Stimulated activated CD4-positive, alpha-beta T cell treated with anti-CD3 and anti-CD28 coated beads, TNF-alpha, amount 100 ng/mL, for 4 hours (primary cell): ENCODE data around the gene DNAAF8.

Source experiments
- DNase-seq, 3 experiments: peaks; one replicate each; pipeline ENCODE4 v3.0.0-alpha.2; 2020; ENCODE audit warnings: low read depth in 3 of 3

DNAAF8 gene

DNA sequence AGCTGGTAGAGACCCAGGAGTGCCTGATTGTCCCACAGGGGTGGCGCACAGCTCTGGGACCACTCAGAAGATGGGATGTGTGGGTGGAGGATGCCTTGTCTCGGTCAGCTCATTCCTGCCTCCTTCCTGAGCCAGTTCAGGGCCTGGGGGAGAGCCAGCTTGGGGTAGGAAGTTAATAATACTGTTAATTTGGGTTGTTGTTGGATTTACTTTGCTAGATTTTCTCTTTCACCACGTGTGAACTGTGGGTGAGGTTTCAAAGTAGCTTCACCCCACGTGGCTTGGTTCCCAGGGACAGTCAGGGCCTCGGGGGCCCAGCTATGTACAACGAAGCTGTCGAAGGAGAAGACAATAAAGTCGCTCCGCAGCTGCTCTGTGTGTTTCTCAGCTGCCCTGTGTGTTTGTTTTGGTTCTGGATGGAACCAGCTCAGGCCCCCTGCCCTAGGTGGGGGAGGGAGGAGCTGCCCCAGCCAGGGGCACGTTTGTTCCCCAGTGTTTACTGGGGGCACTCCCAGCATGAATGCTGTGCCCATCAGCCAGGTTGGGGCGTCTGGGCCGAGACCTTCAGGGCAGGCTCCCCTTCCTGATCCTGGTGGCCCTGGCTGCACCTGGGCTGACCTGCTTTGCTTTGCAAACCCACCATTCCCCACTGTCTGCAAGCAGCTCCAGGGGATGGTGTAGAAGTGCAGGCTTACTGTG is 38.7 kb upstream of the DNAAF8 start:
- no peak for DNase-seq

- DNase-seq: no peak
Observed at GRCh38 chr16:4696172-4696904, 38.0 kb upstream of the DNAAF8 start.

GRCh38 chr16:4696905-4697847 is 37.2 kb upstream of the DNAAF8 start:
- DNase-seq: no peak

- DNase-seq: no peak
Observed at GRCh38 chr16:4697848-4698291, 36.5 kb upstream of the DNAAF8 start.

DNA sequence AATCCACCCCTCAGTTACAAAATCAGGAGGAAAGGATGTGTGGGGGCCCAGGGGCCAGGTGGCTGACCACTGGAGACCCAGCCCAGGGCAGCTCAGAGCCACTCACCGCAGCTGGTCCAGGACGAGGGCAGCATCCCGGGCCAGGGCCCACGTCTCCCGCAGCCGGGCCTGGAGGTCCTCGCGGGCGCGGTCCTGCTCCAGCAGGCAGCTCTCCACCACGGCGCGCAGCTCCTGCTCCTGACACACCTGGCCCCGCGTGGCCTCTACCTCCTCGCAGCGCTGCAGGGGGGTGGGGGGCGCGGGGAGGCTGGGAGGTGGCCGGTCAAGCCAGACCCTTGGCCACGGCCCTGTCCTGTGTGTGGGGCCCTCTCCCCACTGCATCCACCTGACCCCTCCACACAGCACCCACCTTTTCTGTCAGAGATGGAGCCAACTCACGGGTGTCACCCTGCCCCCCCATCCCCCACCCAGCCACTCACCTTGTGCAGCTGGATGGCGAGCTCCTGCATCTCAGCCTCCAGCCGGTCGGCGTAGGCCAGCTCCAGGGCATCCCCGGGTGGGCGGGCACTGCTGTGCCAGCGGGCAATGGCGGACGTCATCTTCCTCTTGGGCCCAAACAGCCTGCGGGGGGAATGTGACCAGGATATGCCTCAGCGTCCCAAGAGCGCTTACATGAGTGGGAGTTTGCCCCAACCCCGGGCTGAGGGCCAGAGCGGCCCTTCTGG is 35.9 kb upstream of the DNAAF8 start:
- no peak for DNase-seq

GRCh38 chr16:4699046-4699556 is 35.2 kb upstream of the DNAAF8 start:
- no peak for DNase-seq

DNA sequence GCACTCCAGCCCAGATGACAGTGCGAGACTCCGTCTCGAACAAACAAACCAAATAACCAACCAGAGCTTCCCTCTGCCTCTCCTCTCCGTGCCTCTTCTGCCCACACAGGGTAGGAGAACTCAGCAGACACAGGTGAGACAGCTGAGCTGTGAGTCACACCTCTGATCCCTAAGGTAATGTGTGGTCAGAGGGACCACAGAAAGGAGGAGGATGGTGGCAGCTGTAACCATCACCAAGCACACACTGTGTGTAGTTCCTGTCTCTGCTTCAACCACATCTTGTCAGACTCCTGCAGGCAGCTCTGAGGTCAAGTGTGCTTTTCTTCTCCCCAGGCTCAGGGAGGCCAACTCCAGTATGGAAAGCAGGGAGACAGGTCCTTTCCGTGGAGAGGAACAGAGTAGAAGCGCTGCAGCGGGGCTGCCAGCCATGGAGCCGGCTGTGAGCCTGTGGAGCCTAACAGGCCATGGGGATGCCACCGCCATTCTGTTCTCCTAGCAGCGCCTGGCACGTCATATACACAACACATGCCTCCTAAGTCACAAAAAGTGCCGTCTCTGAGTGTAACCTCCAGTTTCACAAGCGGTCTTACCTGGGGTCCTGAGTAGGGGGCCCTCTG is 33.8 kb upstream of the DNAAF8 start:
- no peak for DNase-seq

DNA sequence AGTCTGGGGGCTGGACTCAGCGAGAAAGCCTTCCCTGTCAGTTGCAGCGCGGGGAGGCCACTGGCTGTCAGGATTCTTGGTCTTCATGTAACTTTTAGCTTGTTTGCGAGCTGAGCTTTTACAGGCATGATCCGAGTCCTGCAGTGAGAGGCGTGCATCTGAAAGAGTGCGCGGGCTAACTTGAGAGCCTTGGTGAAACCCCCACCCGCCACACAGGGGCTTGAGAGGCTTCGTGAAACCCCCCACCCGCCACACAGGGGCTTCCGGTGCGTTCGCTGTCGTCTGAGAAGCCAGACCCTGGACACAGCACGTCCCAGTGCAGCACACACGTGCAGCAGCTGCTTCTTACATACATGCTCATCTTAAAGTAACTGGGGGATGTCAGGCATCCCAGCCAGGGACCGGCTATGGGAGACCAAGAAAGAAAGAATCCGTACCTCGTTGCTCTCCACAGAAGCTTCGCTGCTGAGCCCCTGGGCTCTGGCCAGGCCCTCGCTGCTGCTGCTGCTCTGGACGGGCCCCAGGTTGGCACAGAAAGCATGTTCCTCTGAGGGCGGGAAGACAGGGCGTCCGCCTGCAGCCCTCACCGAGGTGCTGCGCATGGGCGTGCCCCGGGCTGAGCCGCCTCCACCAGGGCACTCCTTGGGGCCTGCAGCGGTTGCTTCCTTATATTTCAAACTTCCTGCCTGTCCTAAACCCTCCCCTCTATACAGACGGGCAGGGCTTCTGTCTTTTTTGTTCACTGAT is 33.2 kb upstream of the DNAAF8 start:
- no peak for DNase-seq

GRCh38 chr16:4701791-4702465 is 32.4 kb upstream of the DNAAF8 start:
- DNase-seq: no peak

- DNase-seq: no peak
Observed at GRCh38 chr16:4702466-4702808, 31.9 kb upstream of the DNAAF8 start.

GRCh38 chr16:4703906-4704305 is 30.4 kb upstream of the DNAAF8 start:
- DNase-seq: no peak

GRCh38 chr16:4704491-4704890 is 29.8 kb upstream of the DNAAF8 start:
- DNase-seq: no peak

GRCh38 chr16:4704913-4705312 is 29.4 kb upstream of the DNAAF8 start:
- no peak for DNase-seq

- no peak for DNase-seq
Observed at GRCh38 chr16:4706871-4707270, 27.5 kb upstream of the DNAAF8 start.

DNA sequence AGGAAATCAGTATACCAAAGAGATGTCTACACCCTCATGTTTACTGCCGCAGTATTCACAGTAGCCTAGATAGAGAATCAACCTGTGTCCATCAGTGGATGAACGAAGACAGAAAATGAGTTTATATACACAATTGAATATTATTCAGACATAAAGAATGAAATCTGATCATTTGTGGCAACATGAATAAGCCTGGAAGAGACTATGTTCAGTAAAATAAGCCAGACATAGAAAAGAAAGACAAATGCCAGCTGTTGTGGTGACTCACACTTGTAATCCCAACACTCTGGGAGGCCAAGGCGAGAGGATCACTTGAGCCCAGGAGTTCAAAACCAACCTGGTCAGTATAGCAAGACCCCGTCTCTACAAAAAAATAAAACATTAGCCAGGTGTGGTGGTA is 24.9 kb upstream of the DNAAF8 start:
- no peak for DNase-seq

GRCh38 chr16:4713663-4714501 is 20.5 kb upstream of the DNAAF8 start:
- no peak for DNase-seq

GRCh38 chr16:4714996-4715395 is 19.3 kb upstream of the DNAAF8 start:
- DNase-seq: no peak

- no peak for DNase-seq
Observed at GRCh38 chr16:4718466-4718865, 15.9 kb upstream of the DNAAF8 start.
